HepG2 (cell line): ENCODE data around the gene KCTD21. TPM values are rescaled to one million over a fixed set of nuclear protein-coding genes. Genes with fewer than 3 reads are reported as not detected.

Experiments used
- ATF7 ChIP-seq, 2 experiments: fragments of 450-650 bp in 1 of 2; sonication (generic) in 1 of 2; formaldehyde crosslinking in 1 of 2; IDR thresholded peaks; 2 replicates each; pipeline versions ENCODE4 v1.4.0 to v1.6.1; 2016 to 2020; ENCODE audit warnings: antibody characterized with exemption in 1 of 2, mild to moderate bottlenecking in 1 of 2, missing genetic modification reagents in 1 of 2
- BRD4 ChIP-seq: sonication (generic); formaldehyde crosslinking; IDR thresholded peaks from 2 replicates; pipeline ENCODE4 v1.4.0; 2020; ENCODE audit warnings: missing genetic modification reagents
- GATA4 ChIP-seq: sonication (generic); IDR thresholded peaks from 2 replicates; pipeline ENCODE4 v1.6.1; 2016; ENCODE audit warnings: antibody characterized with exemption, low read depth, borderline replicate concordance
- HMGA1 ChIP-seq: sonication (generic); formaldehyde crosslinking; conservative IDR thresholded peaks from 2 replicates; pipeline ENCODE4 v1.4.0; 2020; ENCODE audit warnings: missing genetic modification reagents
- HNF4G ChIP-seq, 2 experiments: sonication (generic) in 1 of 2; formaldehyde crosslinking in 1 of 2; IDR thresholded peaks; 2 replicates each; pipeline versions ENCODE4 v1.4.0 to v1.6.1; 2011 to 2020; ENCODE audit warnings: borderline replicate concordance in 2 of 2, low read depth in 2 of 2, mild to moderate bottlenecking in 2 of 2, low read length in 1 of 2, missing genetic modification reagents in 1 of 2, moderate library complexity in 1 of 2
- LBX2 ChIP-seq: sonication (generic); formaldehyde crosslinking; IDR thresholded peaks from 2 replicates; pipeline ENCODE4 v1.5.0; 2020; ENCODE audit warnings: missing genetic modification reagents, mild to moderate bottlenecking, borderline replicate concordance
- MAFF ChIP-seq: IDR thresholded peaks from 2 replicates; pipeline ENCODE4 v1.6.1; 2011; ENCODE audit warnings: low read depth, low read length, improper control_type of control experiment
- SNAPC4 ChIP-seq: sonication (generic); formaldehyde crosslinking; IDR thresholded peaks from 2 replicates; pipeline ENCODE4 v1.4.0; 2020; ENCODE audit warnings: mild to moderate bottlenecking, missing genetic modification reagents
- TAF1 ChIP-seq: sonication (generic); formaldehyde crosslinking; IDR thresholded peaks from 2 replicates; pipeline ENCODE4 v1.4.0; 2020; ENCODE audit warnings: missing genetic modification reagents
- ZHX2 ChIP-seq, 2 experiments: sonication (generic) in 1 of 2; formaldehyde crosslinking in 1 of 2; IDR thresholded peaks; 2 replicates each; pipeline versions ENCODE4 v1.6.1 to v1.9.0; 2014 to 2022; ENCODE audit warnings: antibody characterized with exemption in 1 of 2, borderline replicate concordance in 1 of 2, inconsistent platforms in 1 of 2, low read depth in 1 of 2, missing genetic modification reagents in 1 of 2
- ZNF234 ChIP-seq: sonication (generic); formaldehyde crosslinking; conservative IDR thresholded peaks from 2 replicates; pipeline ENCODE4 v1.5.1; 2020; ENCODE audit warnings: mild to moderate bottlenecking, missing genetic modification reagents
- ZNF367 ChIP-seq: sonication (generic); formaldehyde crosslinking; IDR thresholded peaks from 2 replicates; pipeline ENCODE4 v1.4.0; 2020; ENCODE audit warnings: missing genetic modification reagents, borderline replicate concordance
- ZNF460 ChIP-seq: sonication (generic); formaldehyde crosslinking; IDR thresholded peaks from 2 replicates; pipeline ENCODE4 v1.5.1; 2020; ENCODE audit warnings: missing genetic modification reagents, mild to moderate bottlenecking, borderline replicate concordance
- ZNF709 ChIP-seq: sonication (generic); formaldehyde crosslinking; IDR thresholded peaks from 2 replicates; pipeline ENCODE4 v1.5.0; 2020; ENCODE audit warnings: mild to moderate bottlenecking, missing genetic modification reagents
- polyA plus RNA-seq, 8 experiments: library from polyadenylated mRNA; depleted of rRNA in 3 of 8; stranded (reverse) in 7 of 8; unstranded in 1 of 8; fragments of >200 nt; fragmentation: Illumina TruSeq in 4 of 8; extraction: Trizol in 4 of 8; gene quantifications; 2 replicates each; pipeline versions ENCODE4 v1.2.1 to v1.2.3, GENCODE V29; 2011 to 2016; ENCODE audit warnings: low read depth in 4 of 8, missing spikeins in 1 of 8, mixed read lengths in 1 of 8; ENCODE audit not compliant: insufficient read depth in 1 of 8
- total RNA-seq, 5 experiments: library from RNA; depleted of rRNA; stranded (reverse); fragments of >200 nt; fragmentation: Illumina TruSeq; extraction: Trizol; gene quantifications; 2 replicates each; pipeline ENCODE4 v1.2.3, GENCODE V29; 2016; ENCODE audit warnings: low read depth in 1 of 5

The KCTD21 gene
- total and polyA plus RNA-seq, 2 of the 13 experiments (the other 11 are each of a cell fraction or from before 2014, with no cell fraction given): 3.1 to 13.5 TPM

- TF ChIP-seq ZHX2 (IDR thresholded peaks at IDR 0.05; ENCODE audit: low read depth) (no peak), ZHX2 (CRISPR knock-in tag; IDR thresholded peaks at IDR 0.05; ENCODE audit: borderline replicate concordance) (no peak), TAF1 (CRISPR knock-in tag) (no peak), HNF4G (IDR thresholded peaks at IDR 0.05; ENCODE audit: borderline replicate concordance, low read depth, low read length) (peak; percentile 87), HNF4G (CRISPR knock-in tag; IDR thresholded peaks at IDR 0.05; ENCODE audit: borderline replicate concordance, low read depth) (peak; percentile 51; the same call in 1 of the 2 replicates), ZNF460 (CRISPR knock-in tag) (no peak; the same call in 1 of the 2 replicates), GATA4 (peak; percentile 68; the same call in 1 of the 2 replicates), ZNF709 (CRISPR knock-in tag) (no peak; the same call in 1 of the 2 replicates), BRD4 (CRISPR knock-in tag) (no peak), ZNF367 (CRISPR knock-in tag) (no peak), SNAPC4 (no peak), HMGA1 (CRISPR knock-in tag) (no peak), ZNF234 (CRISPR knock-in tag) (no peak), ATF7 (IDR thresholded peaks at IDR 0.05) (no peak), ATF7 (CRISPR knock-in tag; IDR thresholded peaks at IDR 0.05) (peak; percentile 46; the same call in 1 of the 2 replicates), MAFF (peak; percentile 98), LBX2 (no peak)
Observed at GRCh38 chr11:78156127-78156844, 32.1 kb downstream of the KCTD21 start (continued).
